ENCODE measurements around the gene RNU1-4.
"Not testable (repeated sequence)": the region's sequence is repeated elsewhere in the genome, so short reads cannot be mapped to it uniquely, and the experiment has no call there.

DNA sequence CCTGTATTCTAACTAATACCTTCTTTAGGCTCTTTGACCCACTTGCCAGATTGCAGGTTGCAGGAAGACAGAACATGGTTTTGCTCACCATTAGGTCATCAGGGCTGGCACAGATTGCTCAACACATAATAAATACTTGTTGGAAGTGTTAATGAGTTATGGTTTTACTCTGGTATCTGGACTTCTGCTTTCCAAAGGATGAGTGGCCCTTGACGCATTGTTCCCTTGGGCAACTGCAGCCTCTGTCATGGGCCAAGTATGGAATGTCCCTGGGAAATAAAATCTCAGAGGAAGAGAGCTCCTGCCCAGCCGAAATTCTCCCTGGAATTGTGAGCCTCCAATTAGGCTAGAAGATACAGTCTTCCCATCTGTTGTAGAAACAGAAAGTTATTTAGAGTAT is 40.7 kb downstream of the RNU1-4 start:
- TF ChIP-seq CTCF, POLR2A (IDR thresholded peaks at IDR 0.05): not testable (repeated sequence)

Data from body of pancreas (tissue), 4 donors.